ENCODE data around the gene ZNF557.

Gene ZNF557

DNA sequence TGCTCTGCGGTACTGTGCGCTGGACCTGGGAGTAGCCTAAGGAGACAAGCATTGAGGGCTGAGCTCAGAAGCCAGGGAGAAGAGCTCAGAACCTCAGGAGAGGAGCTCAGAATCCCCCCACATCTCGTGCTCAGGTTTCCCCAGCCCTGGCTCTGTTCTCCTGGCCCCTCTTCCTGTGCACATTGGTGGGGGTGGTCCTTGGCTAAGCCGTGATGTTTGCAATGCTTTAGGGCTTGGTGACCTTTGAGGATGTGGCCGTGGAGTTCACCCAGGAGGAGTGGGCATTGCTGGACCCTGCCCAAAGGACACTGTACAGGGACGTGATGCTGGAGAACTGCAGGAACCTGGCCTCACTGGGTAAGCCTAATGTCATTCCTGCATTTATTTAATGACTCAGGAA, 6.6 kb downstream of the ZNF557 start:
- DNase-seq = no peak

GRCh38 chr19:7078008-7078407, 8.5 kb downstream of the ZNF557 start:
- no peak for DNase-seq

- no peak for DNase-seq
Measured at GRCh38 chr19:7083076-7083956, 13.8 kb downstream of the ZNF557 start.

DNA sequence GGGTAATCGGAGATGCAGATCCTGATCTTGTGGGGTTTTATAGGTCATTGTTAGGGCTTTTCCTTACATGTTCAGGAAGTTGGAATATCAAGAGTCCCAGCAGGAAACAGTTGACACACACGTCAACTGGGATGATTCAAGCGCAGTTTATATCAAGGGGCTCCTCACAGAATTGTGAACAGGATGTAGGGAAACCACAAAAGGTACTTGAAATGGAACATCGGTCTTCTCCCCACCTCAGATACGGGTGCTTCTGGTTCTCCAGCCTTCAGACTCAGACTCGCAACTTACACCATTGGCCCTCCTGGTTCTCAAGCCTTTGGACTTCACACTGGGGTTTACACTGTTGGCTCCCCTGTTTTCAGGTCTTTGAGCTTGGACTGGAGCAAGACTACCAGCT, 19.5 kb downstream of the ZNF557 start:
- DNase-seq = no peak

DNA sequence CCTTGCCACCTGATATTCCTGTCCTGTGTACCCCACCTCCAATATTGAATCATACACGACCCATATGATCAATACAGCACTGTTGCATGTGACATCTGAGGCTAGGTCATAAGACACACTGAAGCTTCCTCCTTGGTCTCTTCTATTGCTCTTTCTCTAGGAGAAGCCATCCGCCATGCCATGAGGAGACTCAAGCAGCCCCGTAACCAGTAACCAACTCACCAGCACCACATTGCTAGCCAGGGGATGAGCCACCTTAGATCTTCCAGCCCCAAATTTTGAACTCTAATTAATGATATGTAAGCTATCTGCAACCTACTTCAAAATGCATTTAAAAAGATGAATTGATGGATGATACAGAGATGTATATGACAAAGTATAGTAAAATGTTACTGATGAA, 28.6 kb downstream of the ZNF557 start:
- no peak for DNase-seq

DNA sequence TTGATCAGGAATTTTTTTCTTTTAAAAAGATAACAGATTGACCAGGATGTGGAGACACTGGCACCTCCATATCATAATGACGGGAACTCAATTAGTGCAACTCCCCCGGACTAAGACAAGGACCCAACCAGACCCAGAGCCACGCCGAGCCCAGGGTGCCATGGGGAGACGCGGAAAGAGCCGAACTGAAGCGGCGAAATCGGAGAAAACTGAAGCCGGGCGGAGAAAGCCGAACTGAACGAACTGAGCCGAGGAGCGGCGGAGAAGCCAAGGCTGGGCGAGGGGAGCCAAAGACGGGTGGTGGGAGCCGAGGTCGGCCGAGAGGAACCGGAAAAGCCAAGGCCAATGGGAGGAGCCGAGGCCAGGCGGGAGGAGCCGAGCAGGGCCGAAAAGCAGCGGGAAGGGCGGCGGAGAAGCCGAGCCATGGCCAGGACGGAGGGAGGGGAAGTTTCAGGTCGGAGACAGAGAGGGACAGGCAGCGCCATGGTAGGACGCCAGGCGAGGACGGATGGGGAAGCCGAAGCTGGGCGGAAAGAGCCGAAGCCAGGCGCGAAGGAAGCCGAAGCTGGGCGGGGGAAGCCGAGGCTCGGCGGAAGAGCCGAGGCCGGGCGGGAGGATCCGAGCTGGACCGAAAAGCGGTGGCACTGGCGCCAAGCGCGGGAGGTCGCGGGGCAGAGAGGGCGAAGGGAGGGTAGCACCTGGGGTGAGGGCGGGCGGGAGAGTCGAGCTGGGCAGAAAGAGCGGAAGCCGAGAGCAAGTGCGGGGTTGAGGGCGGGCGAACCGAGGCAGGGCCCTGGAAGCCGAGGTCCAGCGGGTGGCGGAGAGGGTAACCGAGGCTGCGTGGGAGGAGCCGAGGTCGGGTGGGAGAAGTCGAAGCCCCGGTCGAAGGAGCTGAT, 29.4 kb downstream of the ZNF557 start:
- peak; percentile 91 for DNase-seq

DNA sequence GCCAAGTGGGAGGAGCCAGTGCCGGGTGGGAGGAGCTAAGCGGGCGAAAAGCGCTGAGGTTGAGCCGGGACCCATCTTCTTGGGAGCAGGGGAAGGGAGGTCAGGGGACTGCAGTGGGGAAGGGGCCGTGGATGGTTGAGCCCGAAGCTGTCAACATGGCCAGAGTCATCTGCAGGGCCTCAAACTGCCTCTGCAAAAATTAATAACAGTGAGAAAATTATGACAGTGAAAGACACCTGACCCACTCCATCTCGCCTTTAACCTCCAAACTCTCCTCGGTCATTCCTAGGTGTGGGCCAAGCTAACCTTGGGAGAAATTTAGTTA, 30.1 kb downstream of the ZNF557 start:
- no peak for DNase-seq

- DNase-seq = peak; percentile 28
Measured at GRCh38 chr19:7101498-7102253, 32.2 kb downstream of the ZNF557 start.

DNA sequence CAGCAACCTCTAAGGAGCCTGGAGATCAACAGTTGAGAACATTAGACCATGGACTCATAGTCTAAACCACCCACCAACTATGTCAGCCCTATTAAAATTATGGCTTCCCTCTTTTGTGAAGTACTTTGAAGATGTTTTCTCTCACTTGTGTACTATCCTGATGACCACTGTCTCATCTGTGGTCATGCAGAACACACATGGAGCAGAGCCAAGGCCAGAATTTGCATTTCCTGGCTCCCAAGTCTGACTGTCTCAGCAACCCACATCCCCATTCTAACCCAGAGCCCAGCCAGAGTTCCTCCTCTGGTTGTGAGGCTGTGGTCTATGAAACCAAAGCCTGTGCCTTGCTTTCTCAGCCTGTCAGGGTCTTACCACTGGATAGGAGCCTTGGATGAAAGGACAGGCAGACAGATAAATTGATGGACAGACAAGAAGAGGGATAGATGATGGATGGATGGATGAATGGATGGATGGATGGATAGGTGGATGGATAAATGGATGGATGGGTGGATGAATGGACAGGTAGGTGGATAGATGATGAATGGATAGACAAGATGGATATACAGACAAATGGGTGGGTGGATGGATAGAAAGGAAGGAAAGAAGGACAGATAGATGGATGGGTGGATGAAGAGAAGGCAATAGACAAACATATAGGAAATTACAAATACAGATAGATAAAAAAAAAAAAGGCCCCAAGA, 35.4 kb downstream of the ZNF557 start:
- DNase-seq = no peak

DNA sequence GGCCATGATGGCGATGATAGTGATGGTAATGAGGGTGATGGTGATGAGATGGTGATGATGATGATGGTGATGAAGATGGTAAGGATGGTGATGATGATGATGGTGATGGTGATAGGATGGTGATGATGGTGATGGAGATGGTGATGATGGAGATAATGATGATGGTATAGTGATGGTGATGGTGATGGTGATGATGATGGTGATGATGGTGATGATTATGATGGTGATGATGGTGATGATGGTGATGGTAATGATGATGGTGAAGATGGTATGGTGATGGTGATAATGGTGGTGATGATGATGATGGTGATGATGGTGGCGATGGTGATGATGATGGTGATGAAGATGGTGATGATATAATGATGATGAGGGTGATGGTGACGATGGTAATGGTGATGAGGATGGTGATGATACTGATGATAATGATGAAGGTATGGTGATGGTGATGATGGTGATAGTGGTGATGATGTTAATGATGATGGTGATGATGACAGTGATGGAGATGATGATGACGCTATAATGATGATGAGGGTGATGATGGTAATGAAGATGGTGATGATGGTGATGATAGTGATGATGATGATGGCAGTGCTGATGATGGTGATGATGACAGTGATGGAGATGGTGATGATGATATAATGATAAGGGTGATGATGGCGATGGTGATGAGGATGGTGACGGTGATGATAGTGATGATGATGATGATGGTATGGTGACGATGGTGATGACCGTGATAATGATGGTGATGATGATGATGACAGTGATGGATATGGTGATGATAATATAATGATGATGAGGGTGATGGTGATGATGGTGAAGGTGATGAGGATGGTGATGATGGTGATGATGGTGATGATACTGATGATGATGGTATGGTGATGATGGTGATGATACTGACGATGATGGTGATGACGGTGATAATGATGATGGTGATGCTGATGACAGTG, 37.5 kb downstream of the ZNF557 start:
- no peak for DNase-seq

DNA sequence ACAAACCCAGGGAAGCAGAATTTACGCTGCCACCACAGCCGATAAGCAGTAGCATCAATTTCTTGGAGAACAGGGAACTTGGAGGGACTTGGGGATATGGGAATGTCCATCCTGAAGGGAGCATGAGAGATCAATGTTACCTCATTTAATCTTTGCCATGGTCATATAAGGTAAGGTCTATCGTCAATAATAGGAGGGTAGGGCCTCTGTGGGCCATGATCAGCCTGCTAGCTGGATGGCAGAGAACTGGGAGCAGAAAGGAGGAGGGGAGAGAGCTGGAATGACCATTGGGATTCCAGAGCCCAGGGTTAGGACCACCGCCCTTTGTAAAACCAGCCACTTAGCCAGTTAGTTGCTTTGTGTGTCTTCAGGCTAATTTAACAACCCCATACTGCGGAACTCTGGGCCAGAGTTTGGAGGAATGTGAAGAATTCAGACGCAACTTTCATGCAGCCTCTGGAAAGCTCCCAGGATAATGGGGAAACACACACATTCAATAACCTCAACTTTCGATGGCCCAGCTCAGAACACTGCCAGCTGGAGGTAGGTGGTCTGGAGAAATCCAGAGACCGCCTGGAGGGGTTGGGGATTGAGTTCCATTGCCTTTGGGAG, 40.3 kb downstream of the ZNF557 start:
- no peak for DNase-seq

DNA sequence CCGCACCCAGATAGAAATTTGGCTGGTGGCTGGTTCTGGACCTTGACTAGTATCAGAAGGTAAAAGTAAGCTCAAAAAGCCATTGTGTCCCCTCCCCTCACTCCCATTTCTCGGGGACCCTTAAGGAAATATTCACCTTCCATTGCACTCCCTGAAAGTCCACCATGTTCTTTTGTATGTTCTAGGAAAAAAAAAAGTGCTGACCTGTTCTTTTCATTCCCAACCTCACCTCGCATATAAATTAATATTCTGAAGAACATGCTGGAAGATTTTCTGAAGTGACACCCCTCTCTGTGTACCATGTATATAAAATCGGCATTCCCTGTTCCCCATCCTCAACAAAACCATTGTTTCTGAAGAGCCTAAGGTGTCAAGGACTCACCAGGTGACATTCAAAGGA, 43.2 kb downstream of the ZNF557 start:
- DNase-seq = no peak

DNA sequence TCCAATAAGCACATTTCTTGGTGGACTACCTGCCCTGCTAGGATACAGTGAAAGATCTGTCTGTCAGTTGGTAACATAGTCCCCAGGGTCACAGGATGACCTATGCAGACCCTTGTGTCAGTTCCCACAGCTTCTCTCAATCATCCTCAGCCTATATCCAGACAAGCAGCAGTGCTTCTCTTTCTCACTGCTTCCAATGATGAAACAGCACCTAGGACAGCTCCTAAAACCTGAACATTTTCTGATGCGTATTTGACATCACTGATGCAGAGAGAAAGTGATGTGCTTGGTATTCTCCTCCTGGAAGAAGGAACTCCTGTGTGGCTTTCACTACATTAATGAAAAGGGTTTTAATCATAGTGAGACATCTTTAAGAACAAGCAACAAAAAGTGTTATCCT, 43.7 kb downstream of the ZNF557 start:
- no peak for DNase-seq

- DNase-seq = no peak
Measured at GRCh38 chr19:7115721-7116120, 46.2 kb downstream of the ZNF557 start.

DNA sequence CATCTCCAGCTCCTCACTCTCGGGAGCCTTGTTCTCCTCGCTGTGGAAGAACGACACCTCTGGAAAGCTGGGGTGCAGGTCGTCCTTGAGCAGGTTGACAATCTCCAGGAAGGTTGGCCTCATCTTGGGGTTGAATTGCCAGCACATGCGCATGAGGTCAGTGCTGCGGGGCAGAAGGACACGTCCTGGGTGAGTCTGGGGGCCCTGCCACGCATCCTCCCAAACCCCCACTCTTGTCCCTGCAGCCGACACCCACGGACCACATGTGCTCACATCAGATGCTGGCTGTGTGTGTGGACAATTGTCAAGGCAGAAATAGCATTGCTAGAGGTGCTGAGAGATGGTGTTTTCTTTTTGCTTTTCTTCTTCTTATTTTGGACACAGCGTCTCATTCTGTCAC, 47.7 kb downstream of the ZNF557 start:
- no peak for DNase-seq

DNA sequence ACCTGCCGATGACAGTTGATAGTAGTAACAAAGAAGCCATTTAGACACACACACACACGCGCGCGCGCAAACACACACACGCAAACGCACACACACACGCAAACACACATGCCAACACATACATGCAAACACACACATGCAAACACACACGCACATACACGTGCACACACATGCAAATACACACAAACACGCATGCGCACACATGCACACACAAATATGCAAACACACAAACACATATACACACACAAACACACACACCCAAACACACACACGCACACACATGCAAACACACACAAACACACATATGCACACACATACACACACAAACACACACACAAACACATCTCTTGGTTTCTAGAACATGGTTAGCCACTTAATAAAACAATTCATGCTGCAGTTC, 50.1 kb downstream of the ZNF557 start:
- no peak for DNase-seq

DNA sequence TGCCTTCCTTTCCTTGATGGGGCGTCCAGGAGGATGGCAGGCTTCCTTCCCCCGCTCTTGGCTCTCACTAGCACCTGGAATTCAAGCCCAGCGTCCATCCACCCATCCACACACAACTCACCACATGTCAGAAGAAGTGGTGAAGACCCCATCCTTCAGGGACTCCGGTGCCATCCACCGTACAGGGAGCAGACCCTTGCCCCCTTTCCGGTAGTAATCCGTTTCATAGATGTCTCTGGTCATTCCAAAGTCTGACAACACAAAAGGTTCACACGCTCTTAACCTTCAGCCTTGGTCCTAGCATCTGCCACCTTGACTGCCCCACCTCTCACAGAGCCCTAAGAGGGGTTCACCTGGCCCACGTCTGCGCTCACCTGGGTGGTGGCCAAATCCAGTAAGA, 51.0 kb downstream of the ZNF557 start:
- no peak for DNase-seq

GRCh38 chr19:7122701-7123100, 53.2 kb downstream of the ZNF557 start:
- no peak for DNase-seq

GRCh38 chr19:7124782-7125181, 55.3 kb downstream of the ZNF557 start:
- DNase-seq = no peak

- DNase-seq = no peak
Measured at GRCh38 chr19:7125221-7125620, 55.7 kb downstream of the ZNF557 start.

DNA sequence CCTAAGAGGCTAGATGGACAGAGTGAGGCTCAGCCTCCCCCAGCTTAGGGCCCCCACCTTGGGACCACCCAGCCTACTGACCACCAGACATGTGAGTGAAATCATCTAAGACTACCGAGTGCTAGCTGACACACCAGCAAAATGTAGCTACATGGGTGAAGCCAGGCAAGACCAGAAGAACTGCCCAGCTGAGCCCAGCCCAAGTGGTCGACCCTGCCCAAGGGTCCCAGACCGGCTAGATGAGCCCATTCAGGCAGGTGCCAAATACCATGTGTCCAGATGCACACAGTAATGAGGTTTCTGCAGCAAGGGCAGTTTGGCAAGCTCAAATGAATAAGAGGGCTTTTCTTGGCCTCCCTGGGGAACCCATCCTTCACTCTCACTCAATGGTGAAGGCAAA, 56.6 kb downstream of the ZNF557 start:
- no peak for DNase-seq

Data from CD4-positive, alpha-beta T cell treated with Interleukin-10 for 1 hour (primary cell).